ENCODE results near the gene APOE.

The APOE gene

DNA sequence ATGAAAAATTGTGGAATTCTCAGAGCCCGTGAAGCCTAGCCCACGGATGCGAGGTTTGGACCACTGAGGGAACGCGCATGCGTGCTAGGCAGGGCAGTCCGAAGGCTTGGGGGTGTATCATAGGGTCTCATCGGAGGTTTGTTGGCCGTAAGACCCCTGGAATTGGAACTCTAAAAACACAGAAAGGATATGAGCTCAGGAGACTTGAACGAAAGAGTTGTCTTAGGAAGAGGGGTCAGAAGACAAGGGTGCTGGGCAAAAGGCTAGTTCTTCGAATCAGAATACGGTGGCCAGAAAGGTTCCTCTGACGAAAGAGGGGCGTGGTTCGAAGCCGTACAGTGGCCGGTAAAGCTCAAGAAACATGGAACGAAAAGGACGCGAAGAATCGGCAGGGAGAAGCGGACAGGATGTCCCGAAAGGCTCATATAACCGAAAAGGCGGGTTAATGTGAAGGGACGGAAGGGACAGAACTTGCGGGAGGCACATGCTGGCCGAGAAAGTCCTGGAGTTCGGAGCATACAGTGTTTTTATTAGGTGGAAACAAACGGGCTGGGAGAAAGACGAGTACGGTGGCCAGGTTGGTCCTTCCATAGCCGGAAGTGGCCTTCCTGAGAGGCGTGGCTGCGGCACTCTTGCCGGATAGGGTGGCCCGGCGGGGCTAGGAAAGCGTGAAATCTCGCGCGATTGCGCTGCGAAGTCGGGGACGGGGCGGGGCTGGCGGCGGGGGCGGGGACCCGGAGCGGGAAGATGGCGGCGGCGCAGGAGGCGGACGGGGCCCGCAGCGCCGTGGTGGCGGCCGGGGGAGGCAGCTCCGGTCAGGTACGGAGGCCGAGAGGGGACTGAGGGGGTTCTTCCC lies 49.3 kb downstream of the APOE start, which contains the start of gene CLPTM1:
Gene CLPTM1, plus strand, starts transcription at position 732 of the 856 bp plus-strand sequence. Its CDS starts 16 bp downstream, at position 748.
- DNase-seq, result peak; percentile 97

DNA sequence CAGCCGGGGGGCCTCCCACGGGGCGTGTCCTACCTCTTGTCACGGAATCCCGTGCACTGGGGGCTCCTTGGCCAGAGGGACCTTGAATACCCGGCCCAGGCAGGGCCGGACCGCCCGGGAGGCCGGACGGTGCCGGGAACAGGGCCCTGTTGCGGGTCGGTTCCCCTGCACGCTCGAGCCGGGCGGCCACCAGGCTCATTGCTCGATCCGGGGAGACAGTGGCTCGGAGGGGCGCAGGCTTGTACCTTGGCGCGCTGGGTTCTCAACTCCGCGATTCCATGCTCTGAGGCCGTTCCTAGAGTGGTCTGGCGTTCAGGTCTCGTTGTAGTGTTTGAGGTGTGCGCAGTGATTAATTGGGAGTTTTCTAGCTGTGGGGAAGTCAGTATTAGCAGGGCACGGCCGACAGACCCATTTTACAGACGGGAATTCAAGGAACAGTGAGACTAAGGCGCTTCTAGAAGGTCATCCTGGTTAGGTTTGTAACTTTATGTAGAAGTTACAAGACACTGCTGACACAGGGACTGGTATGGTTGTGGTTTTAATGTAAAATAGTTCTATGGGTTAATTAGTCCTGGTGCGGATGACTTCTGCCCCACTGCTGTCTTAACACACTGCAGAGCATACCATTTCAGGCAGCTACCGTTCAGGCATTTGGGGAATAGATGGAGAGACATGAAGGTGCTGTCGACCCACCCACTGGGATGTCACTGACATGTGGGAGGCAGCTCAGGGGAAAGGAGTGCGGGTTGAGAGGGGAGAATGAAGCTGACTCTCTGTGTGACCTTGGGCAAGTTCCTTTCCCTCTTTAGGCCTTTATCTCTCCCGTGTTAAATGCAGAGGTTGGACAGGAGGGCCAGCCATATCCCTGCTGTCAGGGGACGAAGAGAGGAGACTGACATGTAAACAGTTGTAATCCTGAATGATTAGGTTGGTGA lies 50.2 kb downstream of the APOE start:
- DNase-seq, result no peak

DNA sequence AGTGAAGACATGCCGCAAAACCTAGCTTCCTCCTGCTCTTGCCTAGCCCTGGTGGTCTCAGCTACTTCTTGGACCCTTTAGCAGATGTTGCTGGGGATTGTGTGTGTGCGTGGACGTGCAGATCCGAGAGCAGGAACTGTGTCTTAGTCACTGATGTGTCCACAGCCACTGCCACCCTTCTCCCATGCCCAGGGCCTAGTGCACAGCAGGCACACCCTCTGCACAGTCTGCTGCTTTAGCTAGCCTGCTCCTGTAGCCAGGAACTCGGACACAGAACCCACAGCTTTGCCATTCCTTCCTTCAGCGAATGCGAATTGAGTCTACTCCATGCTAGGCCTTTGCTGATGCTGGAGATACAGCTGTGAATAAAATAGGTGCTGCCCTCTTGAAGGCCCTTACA lies 51.9 kb downstream of the APOE start:
- no peak for DNase-seq

DNA sequence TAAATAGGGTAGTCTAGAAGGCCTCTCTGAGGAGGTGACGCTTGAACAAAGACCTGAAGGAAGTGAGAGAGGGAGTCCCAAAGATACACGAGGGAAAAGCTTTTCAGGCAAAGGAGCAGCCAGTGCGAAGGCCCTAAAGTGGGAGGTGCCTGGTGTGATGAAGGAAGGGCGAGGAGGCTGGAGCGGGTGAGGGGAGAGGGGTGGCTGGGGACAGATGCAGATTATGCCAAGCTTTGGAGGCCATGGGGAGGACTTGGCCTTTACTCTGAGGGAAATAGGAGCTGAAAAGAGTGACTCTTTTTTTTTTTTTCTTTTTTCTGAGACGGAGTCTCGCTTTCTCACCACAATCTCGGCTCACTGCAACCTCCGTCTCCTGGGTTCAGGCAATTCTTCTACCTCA lies 52.5 kb downstream of the APOE start:
- no peak for DNase-seq
